SU-DHL-6 (cell line): ENCODE measurements around the gene MLYCD.

Experiments
- H2AFZ ChIP-seq: fragments of 200-600 bp; sonication (generic); 2 replicates; pipeline ENCODE4 v1.6.1; 2014; ENCODE audit warnings: low read depth, mild to moderate bottlenecking, moderate library complexity, mixed read lengths, antibody characterized with exemption, low read length; ENCODE audit not compliant: severe bottlenecking
- H3F3A ChIP-seq: fragments of 200-600 bp; shearing (Covaris generic); 2 replicates; pipeline ENCODE4 v1.6.0; 2016; ENCODE audit warnings: antibody characterized with exemption, mild to moderate bottlenecking; ENCODE audit not compliant: insufficient read depth
- H3K27ac ChIP-seq: fragments of 200-600 bp; sonication (generic); 2 replicates; pipeline ENCODE4 v1.5.1; 2016; ENCODE audit warnings: low read depth, mild to moderate bottlenecking, low read length, moderate library complexity, mixed read lengths
- H3K27me3 ChIP-seq: fragments of 200-600 bp; sonication (generic), shearing (Covaris generic); 2 replicates; pipeline ENCODE4 v1.6.0; 2014; ENCODE audit warnings: mild to moderate bottlenecking, low read length
- H3K36me3 ChIP-seq: fragments of 200-600 bp; sonication (generic); 2 replicates; pipeline ENCODE4 v1.6.1; 2014; ENCODE audit warnings: mild to moderate bottlenecking, low read length, mixed read lengths
- H3K4me2 ChIP-seq: fragments of 300-600, 200-600 bp; shearing (Covaris generic), sonication (generic); 2 replicates; pipeline ENCODE4 v1.6.0; 2014; ENCODE audit warnings: low read length, low read depth, mild to moderate bottlenecking; ENCODE audit not compliant: poor library complexity, severe bottlenecking
- H3K4me3 ChIP-seq: fragments of 200-600 bp; sonication (generic); 2 replicates; pipeline ENCODE4 v1.5.1; 2014; ENCODE audit warnings: antibody characterized with exemption, low read length, mild to moderate bottlenecking, mixed read lengths; ENCODE audit not compliant: insufficient read depth, poor library complexity, severe bottlenecking
- H3K79me2 ChIP-seq: fragments of 200-600 bp; sonication (generic); 2 replicates; pipeline ENCODE4 v1.6.1; 2014; ENCODE audit warnings: mild to moderate bottlenecking, low read length, moderate library complexity; ENCODE audit not compliant: insufficient read depth
- H3K9ac ChIP-seq: fragments of 200-600 bp; sonication (generic); 2 replicates; pipeline ENCODE4 v1.7.0; 2014; ENCODE audit warnings: mild to moderate bottlenecking, low read length
- H3K9me2 ChIP-seq: fragments of 200-600 bp; sonication (generic); replicated peaks from 2 replicates; pipeline ENCODE4 v1.6.1; 2014; ENCODE audit warnings: low read length; ENCODE audit not compliant: insufficient read depth
- H3K9me3 ChIP-seq: fragments of 200-600 bp; sonication (generic); 2 replicates; pipeline ENCODE4 v1.6.1; 2014; ENCODE audit warnings: low read length, mixed read lengths; ENCODE audit not compliant: insufficient read depth
- H4K20me1 ChIP-seq: fragments of 200-600 bp; sonication (generic); 2 replicates; pipeline ENCODE4 v1.6.1; 2014; ENCODE audit warnings: low read depth, mild to moderate bottlenecking, antibody characterized with exemption, low read length, moderate library complexity, mixed read lengths
- EZH2phosphoT487 ChIP-seq: fragments of 200-600 bp; sonication (generic), shearing (Covaris generic); conservative IDR thresholded peaks from 2 replicates; pipeline ENCODE4 v1.6.1; 2018; ENCODE audit warnings: mild to moderate bottlenecking, antibody characterized with exemption, low read length, moderate library complexity, mixed read lengths
- TF ChIP-seq, protein P1 (sequence below): fragments of 200-600 bp; sonication (generic); IDR thresholded peaks from one replicate; pipeline ENCODE4 v1.5.1; 2017; ENCODE audit warnings: antibody characterized with exemption, mild to moderate bottlenecking, low read length, moderate library complexity; ENCODE audit not compliant: insufficient read depth, poor library complexity, severe bottlenecking

MLYCD gene

DNA sequence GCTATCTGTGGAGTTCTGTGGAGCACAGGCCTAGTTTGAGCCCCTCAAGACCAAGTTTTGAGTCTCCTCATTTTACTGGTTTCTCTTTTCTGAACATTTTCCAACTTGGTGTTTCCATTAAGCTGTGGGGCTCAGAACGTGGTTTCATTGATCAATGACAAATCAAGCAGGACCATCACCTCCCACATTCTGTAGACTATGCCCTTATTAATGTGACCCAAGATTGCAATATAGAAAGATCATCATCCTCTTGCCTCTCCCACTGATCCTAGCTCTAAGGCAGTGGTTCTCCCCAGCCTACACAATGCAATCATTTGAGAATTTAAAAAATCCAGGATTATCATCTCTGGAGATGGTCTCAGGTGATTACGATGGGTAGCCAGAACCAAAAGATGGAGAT is 38.4 kb downstream of the MLYCD start:
- Histone ChIP-seq H3K9me3 (no peaks in the 10 kb centered on the region), H3K9ac (no peak overlapping the region), H2AFZ (no peak overlapping the region), H3K27ac (no peak overlapping the region), H3K9me2 (no peaks in the 10 kb centered on the region), H3K4me2 (no peak overlapping the region), H3K4me3 (no peak overlapping the region), H3F3A (no peaks in the 10 kb centered on the region), H4K20me1 (no peaks in the 10 kb centered on the region), H3K36me3 (no peaks in the 10 kb centered on the region), H3K27me3 (no peaks in the 10 kb centered on the region), H3K79me2 (no peaks in the 10 kb centered on the region)
- TF ChIP-seq, protein P1, sequence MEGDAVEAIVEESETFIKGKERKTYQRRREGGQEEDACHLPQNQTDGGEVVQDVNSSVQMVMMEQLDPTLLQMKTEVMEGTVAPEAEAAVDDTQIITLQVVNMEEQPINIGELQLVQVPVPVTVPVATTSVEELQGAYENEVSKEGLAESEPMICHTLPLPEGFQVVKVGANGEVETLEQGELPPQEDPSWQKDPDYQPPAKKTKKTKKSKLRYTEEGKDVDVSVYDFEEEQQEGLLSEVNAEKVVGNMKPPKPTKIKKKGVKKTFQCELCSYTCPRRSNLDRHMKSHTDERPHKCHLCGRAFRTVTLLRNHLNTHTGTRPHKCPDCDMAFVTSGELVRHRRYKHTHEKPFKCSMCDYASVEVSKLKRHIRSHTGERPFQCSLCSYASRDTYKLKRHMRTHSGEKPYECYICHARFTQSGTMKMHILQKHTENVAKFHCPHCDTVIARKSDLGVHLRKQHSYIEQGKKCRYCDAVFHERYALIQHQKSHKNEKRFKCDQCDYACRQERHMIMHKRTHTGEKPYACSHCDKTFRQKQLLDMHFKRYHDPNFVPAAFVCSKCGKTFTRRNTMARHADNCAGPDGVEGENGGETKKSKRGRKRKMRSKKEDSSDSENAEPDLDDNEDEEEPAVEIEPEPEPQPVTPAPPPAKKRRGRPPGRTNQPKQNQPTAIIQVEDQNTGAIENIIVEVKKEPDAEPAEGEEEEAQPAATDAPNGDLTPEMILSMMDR: no peak
- TF ChIP-seq EZH2phosphoT487: no peak

DNA sequence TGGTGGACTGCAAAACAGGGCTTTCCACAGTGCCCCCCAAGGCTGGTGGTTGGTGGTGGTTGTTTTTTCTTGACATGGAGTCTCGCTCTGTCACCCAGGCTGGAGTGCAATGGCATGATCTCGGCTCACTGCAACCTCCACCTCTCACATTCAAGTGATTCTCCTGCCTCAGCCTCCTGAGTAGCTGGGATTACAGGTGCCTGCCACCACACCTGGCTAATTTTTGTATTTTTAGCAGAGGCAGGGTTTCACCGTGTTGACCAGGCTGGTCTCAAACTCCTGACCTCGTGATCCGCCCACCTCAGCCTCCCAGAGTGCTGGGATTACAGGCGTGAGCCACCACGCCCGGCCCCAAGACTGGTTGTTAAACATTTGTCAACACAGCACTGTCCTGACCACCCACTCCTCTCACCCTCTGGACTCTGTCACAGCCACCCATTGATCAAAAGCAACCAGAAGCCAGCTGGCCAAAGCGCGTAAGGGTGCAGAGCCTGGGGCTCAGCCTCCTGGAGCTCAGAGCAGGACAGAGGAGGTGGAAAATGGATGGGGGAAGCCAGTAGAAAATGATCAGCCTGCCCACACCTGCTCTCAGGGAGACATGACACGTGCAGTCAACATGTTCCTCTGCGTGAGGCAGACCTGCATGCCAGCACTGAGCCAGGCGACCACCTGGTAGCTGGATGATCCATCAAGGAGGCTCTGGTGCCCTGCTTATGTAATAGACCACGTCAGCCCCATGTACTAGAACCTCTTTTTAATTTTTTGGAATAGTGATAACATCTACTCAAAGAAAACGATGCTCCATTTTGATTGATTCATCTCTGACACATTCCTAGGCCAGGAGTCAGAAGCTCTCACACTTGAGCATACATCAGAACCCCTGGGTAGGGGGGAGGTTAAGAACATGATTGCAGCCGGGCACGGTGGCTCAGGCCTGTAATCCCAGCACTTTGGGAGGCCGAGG is 39.3 kb downstream of the MLYCD start:
- no peak for TF ChIP-seq EZH2phosphoT487
- TF ChIP-seq, protein P1: no peak
- no peak overlapping the region for H3K4me2 ChIP-seq
- H2AFZ ChIP-seq: no peak overlapping the region
- H3K4me3 ChIP-seq: no peak overlapping the region
- H3K79me2 ChIP-seq: no peaks in the 10 kb centered on the region
- no peak overlapping the region for H3K27ac ChIP-seq
- H4K20me1 ChIP-seq: no peaks in the 10 kb centered on the region
- no peak overlapping the region for H3K9ac ChIP-seq
- H3K27me3 ChIP-seq: no peaks in the 10 kb centered on the region
- H3K9me3 ChIP-seq: no peaks in the 10 kb centered on the region
- H3K36me3 ChIP-seq: no peaks in the 10 kb centered on the region
- no peaks in the 10 kb centered on the region for H3K9me2 ChIP-seq
- H3F3A ChIP-seq: no peaks in the 10 kb centered on the region

DNA sequence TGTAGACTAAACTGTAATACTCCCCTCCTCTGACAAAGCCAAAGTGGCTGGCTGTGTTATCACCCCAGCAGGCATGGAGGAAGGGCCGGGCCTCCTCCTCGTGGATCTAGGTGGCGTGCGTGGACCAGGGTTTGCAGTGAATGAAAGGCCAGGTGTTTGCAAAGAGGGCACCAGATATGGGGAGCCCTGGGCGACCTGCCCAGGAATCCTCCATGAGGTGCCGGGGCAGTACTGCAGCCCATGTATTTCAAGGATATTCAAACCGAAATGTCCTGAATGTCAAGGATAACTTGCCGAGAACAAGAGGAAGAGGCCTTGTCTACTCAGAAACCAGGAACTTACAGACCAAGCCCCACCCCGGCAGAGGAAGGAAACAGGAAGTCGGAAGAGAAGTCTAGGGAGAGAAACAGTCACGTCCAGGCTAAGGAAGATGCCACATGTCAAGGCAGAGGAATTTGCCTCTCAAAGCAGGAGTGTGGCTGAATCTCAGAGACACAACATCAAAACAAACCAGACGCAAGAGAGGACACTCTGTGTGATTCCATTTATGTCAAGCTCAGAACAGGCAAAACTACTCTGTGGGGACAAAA is 40.4 kb downstream of the MLYCD start:
- no peaks in the 10 kb centered on the region for H3K9me3 ChIP-seq
- H3K27me3 ChIP-seq: no peaks in the 10 kb centered on the region
- no peak for TF ChIP-seq EZH2phosphoT487
- TF ChIP-seq, protein P1: no peak
- H3K9me2 ChIP-seq: no peaks in the 10 kb centered on the region
- no peaks in the 10 kb centered on the region for H4K20me1 ChIP-seq
- H3K36me3 ChIP-seq: no peaks in the 10 kb centered on the region
- H3K9ac ChIP-seq: no peak overlapping the region
- H3K27ac ChIP-seq: no peak overlapping the region
- H3K79me2 ChIP-seq: no peaks in the 10 kb centered on the region
- no peak overlapping the region for H3K4me2 ChIP-seq
- no peak overlapping the region for H2AFZ ChIP-seq
- no peaks in the 10 kb centered on the region for H3F3A ChIP-seq
- H3K4me3 ChIP-seq: no peak overlapping the region
